ENCODE results near the gene DIAPH2. TPM values are rescaled to one million over a fixed set of nuclear protein-coding genes. Genes with fewer than 3 reads are reported as not detected.
"Not testable (repeated sequence)": the region's sequence is repeated elsewhere in the genome, so short reads cannot be mapped to it uniquely, and the experiment has no call there.

Gene DIAPH2
- total RNA-seq, 4 donors from 2014 or later, result 16.7 to 27.3 (median 20.3) TPM

DNA sequence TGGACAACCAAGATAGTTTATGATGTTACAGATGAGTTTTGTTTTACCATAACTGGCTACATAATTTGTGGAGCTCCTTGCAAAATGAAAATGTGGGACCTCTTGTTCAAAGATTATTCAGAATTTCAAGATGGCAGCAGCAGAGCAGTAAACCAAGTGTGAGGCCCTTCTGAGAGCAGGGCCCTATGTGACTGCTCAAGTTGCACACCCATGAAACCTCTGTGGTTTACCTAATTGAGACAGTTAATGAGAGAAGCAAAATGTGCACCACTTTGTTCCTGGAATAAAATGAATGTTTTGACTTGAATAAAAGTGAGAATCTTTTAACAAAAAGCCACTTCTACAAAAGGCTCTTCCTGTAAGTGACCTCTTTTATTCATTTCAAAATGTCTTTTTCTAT, 718.3 kb downstream of the DIAPH2 start:
- no peak for DNase-seq (ENCODE audit: low spot score in 2 of 2)
- TF ChIP-seq POLR2A (IDR thresholded peaks at IDR 0.05), result no peak
- TF ChIP-seq, protein P1, sequence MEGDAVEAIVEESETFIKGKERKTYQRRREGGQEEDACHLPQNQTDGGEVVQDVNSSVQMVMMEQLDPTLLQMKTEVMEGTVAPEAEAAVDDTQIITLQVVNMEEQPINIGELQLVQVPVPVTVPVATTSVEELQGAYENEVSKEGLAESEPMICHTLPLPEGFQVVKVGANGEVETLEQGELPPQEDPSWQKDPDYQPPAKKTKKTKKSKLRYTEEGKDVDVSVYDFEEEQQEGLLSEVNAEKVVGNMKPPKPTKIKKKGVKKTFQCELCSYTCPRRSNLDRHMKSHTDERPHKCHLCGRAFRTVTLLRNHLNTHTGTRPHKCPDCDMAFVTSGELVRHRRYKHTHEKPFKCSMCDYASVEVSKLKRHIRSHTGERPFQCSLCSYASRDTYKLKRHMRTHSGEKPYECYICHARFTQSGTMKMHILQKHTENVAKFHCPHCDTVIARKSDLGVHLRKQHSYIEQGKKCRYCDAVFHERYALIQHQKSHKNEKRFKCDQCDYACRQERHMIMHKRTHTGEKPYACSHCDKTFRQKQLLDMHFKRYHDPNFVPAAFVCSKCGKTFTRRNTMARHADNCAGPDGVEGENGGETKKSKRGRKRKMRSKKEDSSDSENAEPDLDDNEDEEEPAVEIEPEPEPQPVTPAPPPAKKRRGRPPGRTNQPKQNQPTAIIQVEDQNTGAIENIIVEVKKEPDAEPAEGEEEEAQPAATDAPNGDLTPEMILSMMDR (IDR thresholded peaks at IDR 0.05), result no peak
- H3K4me3 ChIP-seq (ENCODE audit: low read depth, poor library complexity, severe bottlenecking), result no peak overlapping the region
- intact Hi-C loops (cut with DNase I; ENCODE audit: low total_unique reads), result no loop called here

DNA sequence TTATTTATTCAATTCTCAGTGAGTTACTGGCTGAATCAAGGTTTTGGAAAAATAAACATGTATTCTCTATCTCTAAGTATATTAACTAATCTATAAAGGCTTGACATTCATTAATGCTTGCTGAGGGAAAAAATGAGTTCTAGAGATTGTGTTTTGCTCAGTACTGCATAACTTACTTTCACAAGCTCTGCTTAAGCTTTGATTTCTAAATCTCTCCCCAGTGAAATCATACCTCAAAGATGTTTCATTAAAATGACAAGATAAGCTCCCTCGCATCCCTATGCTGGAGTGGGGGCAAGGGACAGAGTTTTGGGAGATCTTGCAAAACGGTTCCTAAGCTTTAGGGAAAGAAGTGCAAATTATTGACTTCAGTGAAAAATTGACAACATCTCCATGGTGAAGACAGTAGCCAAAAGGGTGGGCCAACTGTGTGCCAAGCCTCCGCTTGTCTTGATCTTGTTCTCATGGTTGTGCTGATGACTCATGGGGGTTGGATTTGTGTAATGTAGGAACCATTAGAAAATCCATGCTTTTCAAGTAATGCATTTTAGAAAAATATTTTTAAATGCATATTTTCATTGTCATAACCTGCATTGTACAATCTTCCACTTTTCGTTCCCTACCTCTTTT, 720.5 kb downstream of the DIAPH2 start:
- 78 to 86% methylated on average over 4 of the region's 4 CpGs for WGBS, 2 donors
- DNase-seq (ENCODE audit: low spot score in 2 of 2), result no peak
- no peak overlapping the region for H3K4me3 ChIP-seq (ENCODE audit: low read depth, poor library complexity, severe bottlenecking)
- TF ChIP-seq POLR2A (IDR thresholded peaks at IDR 0.05), result no peak
- TF ChIP-seq, protein P1 (IDR thresholded peaks at IDR 0.05), result no peak
- intact Hi-C loops (cut with DNase I; ENCODE audit: low total_unique reads), result no loop called here

DNA sequence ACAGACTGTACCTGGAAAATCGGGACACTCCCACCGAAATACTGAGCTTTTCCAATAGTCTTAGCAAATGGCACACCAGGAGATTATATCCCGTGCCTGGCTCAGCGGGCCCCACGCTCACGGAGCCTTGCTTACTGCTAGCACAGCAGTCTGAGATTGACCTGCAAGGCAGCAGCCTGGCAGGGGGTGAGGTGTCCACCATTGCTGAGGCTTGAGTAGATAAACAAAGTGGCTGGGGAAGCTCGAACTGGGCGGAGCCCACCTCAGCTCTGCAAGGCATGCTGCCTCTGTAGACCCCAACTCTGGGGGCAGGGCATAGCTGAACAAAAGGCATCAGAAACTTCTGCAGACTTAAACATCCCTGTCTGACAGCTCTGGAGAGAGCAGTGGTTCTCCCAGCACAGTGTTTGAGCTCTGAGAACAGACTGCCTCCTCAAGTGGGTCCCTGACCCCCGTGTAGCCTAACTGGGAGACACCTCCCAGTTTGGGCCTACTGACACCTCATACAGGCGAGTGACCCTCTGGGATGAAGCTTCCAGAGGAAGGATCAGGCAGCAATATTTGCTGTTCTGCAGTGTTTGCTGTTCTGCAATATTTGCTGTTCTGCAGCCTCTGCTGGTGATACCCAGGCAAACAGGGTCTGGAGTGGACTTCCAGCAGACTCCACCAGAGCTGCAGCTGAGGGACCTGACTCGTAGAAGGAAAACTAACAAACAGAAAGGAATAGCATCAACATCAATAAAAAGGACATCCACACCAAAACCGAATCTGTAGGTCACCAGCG, 725.2 kb downstream of the DIAPH2 start:
- intact Hi-C loops (cut with DNase I; ENCODE audit: low total_unique reads), result loop anchor here (10.0 kb wide), 1 partner anchor 615 kb away; no protein-coding TSS in a partner anchor
- DNase-seq (ENCODE audit: low spot score in 2 of 2); H3K4me3 ChIP-seq (ENCODE audit: low read depth, poor library complexity, severe bottlenecking): not testable (repeated sequence)
- WGBS, 2 donors, result 91 to 98% methylated on average over 9 to 13 of the region's 13 CpGs

DNA sequence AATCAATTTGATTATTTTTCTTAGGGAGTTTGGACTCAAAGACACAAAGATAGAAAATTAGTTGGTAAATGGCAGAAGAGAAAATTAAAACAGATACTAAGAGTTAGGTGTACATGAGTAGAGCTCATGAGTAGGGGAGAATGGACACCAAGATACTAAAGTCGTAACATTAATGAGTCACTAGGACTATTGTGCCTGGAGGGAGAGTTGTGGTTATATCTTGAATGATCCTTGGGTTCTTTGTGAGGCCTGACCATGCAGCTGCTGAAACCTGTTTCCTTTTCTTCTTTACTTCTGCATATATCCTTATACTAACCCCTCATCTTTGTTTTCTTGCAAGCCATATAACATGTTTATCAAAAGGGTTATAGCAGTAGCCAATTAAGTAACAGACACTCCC, 731.8 kb downstream of the DIAPH2 start:
- WGBS, 2 donors, result 81 to 88% methylated on average over 1 of the region's 1 CpG
- intact Hi-C loops (cut with DNase I; ENCODE audit: low total_unique reads), result loop anchor here (10.0 kb wide), 1 partner anchor 608 kb away; no protein-coding TSS in a partner anchor
- H3K4me3 ChIP-seq (ENCODE audit: low read depth, poor library complexity, severe bottlenecking), result no peak overlapping the region
- no peak for DNase-seq (ENCODE audit: low spot score in 2 of 2)
- TF ChIP-seq, protein P1 (IDR thresholded peaks at IDR 0.05), result no peak
- TF ChIP-seq POLR2A (IDR thresholded peaks at IDR 0.05), result no peak

DNA sequence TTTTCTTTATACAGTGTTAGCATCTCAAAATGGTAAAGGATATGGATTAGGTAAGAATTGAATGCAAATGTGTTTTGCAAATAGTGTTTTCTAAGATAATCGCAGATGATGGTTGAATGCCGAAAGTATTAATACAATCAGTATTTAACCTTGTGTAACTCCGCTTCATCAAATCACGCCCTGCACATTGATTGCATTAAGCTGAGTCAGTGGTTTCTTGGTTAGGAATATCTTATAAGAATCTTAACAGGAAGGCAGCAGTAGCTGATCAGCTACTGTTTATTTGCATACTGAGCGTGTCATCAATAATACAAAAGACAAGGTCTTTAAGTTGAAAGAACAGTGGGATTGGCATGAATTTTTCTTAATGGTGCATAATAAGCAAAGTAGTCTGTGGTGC, 744.5 kb downstream of the DIAPH2 start:
- intact Hi-C loops (cut with DNase I; ENCODE audit: low total_unique reads), result no loop called here
- 91% methylated on average over 5 of the region's 5 CpGs for WGBS, 2 donors
- TF ChIP-seq, protein P1 (IDR thresholded peaks at IDR 0.05), result no peak
- no peak for TF ChIP-seq POLR2A (IDR thresholded peaks at IDR 0.05)

DNA sequence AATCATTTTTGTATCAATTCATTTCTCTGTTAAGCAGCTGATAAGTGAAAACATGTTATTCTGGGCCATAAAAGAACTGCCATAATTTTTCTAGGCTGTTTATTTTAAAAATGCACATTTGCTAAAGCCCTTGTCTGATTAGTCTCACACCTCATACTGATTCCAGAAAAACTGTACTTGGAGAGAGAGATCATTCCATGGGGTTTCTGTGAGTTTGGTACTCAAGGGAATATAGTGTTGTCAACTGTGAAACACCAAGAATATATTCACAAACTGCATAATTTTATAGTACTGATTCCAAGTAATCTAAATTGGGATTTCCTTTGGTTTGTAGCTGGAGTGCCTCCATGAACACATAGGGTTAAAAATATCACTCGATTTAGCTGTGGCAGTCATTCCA, 746.6 kb downstream of the DIAPH2 start:
- no peak overlapping the region for H3K4me3 ChIP-seq (ENCODE audit: low read depth, poor library complexity, severe bottlenecking)
- TF ChIP-seq, protein P1 (IDR thresholded peaks at IDR 0.05), result no peak
- no peak for TF ChIP-seq POLR2A (IDR thresholded peaks at IDR 0.05)
- WGBS, 2 donors, result 59 to 60% methylated on average over 1 of the region's 1 CpG
- intact Hi-C loops (cut with DNase I; ENCODE audit: low total_unique reads), result no loop called here
- no peak for DNase-seq (ENCODE audit: low spot score in 2 of 2)

More for the DNA sequence above, 744.5 kb downstream of the DIAPH2 start:
- DNase-seq (ENCODE audit: low spot score in 2 of 2), result no peak
- H3K4me3 ChIP-seq (ENCODE audit: low read depth, poor library complexity, severe bottlenecking), result no peak overlapping the region
